ENCODE measurements around the gene KIF4B. TPM values are rescaled to one million over a fixed set of nuclear protein-coding genes. Genes with fewer than 3 reads are reported as not detected.

The KIF4B gene
- total RNA-seq, 1 experiment from 2014 or later = 0.12 TPM

DNA sequence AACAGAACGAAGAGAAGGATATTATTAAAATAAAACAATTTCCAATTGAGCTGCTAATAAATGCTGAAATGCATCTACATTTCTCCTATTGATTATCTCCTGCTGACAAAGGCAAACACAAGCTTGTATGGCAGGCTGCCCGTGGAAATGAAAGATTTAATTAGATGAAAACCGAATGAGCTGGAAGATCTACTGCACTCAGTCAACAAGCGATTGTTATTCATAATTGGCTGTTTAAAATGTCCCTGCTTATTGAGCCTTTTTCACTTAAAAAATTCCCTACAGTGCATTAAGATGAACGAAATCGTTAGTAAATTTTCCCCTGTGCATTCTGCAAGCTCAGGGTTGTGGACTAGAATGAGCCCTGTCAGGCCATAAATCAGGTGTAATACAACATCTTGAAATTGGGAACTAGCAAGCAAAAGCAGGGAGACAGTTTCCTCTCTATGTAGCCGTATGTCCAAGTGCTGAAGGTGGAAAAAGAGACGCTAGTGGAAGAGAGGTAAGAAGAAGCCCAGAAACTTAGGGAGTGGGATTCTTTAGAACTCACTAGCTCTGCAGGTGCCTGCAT, 28.5 kb upstream of the KIF4B start (continued):
- TF ChIP-seq, protein P1, sequence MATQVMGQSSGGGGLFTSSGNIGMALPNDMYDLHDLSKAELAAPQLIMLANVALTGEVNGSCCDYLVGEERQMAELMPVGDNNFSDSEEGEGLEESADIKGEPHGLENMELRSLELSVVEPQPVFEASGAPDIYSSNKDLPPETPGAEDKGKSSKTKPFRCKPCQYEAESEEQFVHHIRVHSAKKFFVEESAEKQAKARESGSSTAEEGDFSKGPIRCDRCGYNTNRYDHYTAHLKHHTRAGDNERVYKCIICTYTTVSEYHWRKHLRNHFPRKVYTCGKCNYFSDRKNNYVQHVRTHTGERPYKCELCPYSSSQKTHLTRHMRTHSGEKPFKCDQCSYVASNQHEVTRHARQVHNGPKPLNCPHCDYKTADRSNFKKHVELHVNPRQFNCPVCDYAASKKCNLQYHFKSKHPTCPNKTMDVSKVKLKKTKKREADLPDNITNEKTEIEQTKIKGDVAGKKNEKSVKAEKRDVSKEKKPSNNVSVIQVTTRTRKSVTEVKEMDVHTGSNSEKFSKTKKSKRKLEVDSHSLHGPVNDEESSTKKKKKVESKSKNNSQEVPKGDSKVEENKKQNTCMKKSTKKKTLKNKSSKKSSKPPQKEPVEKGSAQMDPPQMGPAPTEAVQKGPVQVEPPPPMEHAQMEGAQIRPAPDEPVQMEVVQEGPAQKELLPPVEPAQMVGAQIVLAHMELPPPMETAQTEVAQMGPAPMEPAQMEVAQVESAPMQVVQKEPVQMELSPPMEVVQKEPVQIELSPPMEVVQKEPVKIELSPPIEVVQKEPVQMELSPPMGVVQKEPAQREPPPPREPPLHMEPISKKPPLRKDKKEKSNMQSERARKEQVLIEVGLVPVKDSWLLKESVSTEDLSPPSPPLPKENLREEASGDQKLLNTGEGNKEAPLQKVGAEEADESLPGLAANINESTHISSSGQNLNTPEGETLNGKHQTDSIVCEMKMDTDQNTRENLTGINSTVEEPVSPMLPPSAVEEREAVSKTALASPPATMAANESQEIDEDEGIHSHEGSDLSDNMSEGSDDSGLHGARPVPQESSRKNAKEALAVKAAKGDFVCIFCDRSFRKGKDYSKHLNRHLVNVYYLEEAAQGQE (IDR thresholded peaks at IDR 0.05; ENCODE audit: low read depth) = no peak
- no peak for TF ChIP-seq ZNF274 (IDR thresholded peaks at IDR 0.05; ENCODE audit: low read depth, low read length)
- no peak for TF ChIP-seq ZFX (IDR thresholded peaks at IDR 0.05)
- no peak for TF ChIP-seq SIN3A (IDR thresholded peaks at IDR 0.05; ENCODE audit: low read depth)
- no peak for TF ChIP-seq POLR2AphosphoS5 (IDR thresholded peaks at IDR 0.05; ENCODE audit: low read depth, low read length)
- TF ChIP-seq POLR2A (IDR thresholded peaks at IDR 0.05; ENCODE audit: borderline replicate concordance, extremely low read depth, insufficient read depth, insufficient read length) = no peak
- no peak for TF ChIP-seq TCF7L2 (IDR thresholded peaks at IDR 0.05; ENCODE audit: borderline replicate concordance, extremely low read depth, insufficient read depth, insufficient read length)
- TF ChIP-seq, protein P2, sequence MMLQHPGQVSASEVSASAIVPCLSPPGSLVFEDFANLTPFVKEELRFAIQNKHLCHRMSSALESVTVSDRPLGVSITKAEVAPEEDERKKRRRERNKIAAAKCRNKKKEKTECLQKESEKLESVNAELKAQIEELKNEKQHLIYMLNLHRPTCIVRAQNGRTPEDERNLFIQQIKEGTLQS (IDR thresholded peaks at IDR 0.05) = no peak
- no peak for TF ChIP-seq EGR1 (IDR thresholded peaks at IDR 0.05; ENCODE audit: low read depth)
- no peak for TF ChIP-seq RAD21 (IDR thresholded peaks at IDR 0.05; ENCODE audit: low read depth)
- no peak for TF ChIP-seq CBX3 (IDR thresholded peaks at IDR 0.05; ENCODE audit: low read depth)
- no peak for TF ChIP-seq SP1 (IDR thresholded peaks at IDR 0.05; ENCODE audit: low read depth)
- no peak for TF ChIP-seq FOSL1 (IDR thresholded peaks at IDR 0.05; ENCODE audit: low read depth)

DNA sequence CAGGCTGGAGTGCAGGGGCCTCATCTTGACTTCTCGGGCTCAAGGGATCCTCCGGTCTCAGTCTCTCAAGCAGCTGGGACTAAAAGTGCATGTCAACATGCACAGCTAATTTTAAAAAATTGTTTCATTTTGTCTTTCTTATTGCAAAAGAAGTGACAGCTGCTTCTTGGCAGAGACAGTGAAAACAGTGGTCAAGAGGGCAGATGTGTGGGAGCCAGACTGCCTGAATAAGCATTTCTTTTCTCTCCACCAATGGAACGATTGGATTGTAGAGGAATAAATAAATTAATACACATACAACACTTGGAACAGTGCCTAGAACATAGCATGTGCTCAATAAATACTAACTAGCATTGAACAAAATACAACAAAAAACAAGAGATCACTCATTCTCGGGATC, 27.4 kb upstream of the KIF4B start:
- BruUV-seq (replicated peaks) = no TSS peak

More for the DNA sequence above, 27.4 kb upstream of the KIF4B start:
- intact Hi-C loops (cut with micrococcal nuclease) = no loop called here
- Histone ChIP-seq H3K79me2 (ENCODE audit: insufficient read depth, low read length) (no peaks in the 10 kb centered on the region), H3K4me3 (replicated peaks in 1 of 2; ENCODE audit: low read depth in 1 of 2, low read length in 2 of 2) (no peak overlapping the region), H3K9ac (ENCODE audit: low read length) (no peak overlapping the region), H3K36me3 (ENCODE audit: control insufficient read depth in 1 of 2, insufficient read depth in 2 of 2, low read length in 2 of 2) (no peaks in the 10 kb centered on the region), H3K4me1 (ENCODE audit: control insufficient read depth in 1 of 2, insufficient read depth in 2 of 2, low read length in 2 of 2) (no peaks in the 10 kb centered on the region), H4K20me1 (ENCODE audit: insufficient read depth) (no peaks in the 10 kb centered on the region), H3K4me2 (ENCODE audit: low read length) (no peak overlapping the region), H2AFZ (ENCODE audit: low read depth, low read length, poor library complexity, severe bottlenecking) (no peak overlapping the region), H3K27me3 (ENCODE audit: insufficient read depth, low read length) (peaks cover 6% of the 10 kb centered on the region; the same call in 1 of the 2 replicates), H3K9me3 (ENCODE audit: control insufficient read depth in 1 of 2, insufficient read depth in 1 of 2, low read depth in 1 of 2, low read length in 2 of 2) (no peaks in the 10 kb centered on the region), H3K9me2 (ENCODE audit: insufficient read depth) (no peaks in the 10 kb centered on the region), H3K27ac (ENCODE audit: low read depth, low read length) (no peak overlapping the region)
- TF ChIP-seq EZH2 (IDR thresholded peaks at IDR 0.05) (no peak), ELF1 (IDR thresholded peaks at IDR 0.05; ENCODE audit: borderline replicate concordance, low read depth) (no peak), FOSL1 (IDR thresholded peaks at IDR 0.05; ENCODE audit: low read depth) (no peak), EZH2phosphoT487 (IDR thresholded peaks at IDR 0.05; ENCODE audit: borderline replicate concordance) (no peak), CBX3 (IDR thresholded peaks at IDR 0.05; ENCODE audit: low read depth) (no peak), SRF (IDR thresholded peaks at IDR 0.05; ENCODE audit: low read depth) (no peak), ZFX (IDR thresholded peaks at IDR 0.05) (no peak), JUND (IDR thresholded peaks at IDR 0.05) (no peak), CEBPB (IDR thresholded peaks at IDR 0.05; ENCODE audit: low read depth) (no peak)
- TF ChIP-seq, protein P2 (IDR thresholded peaks at IDR 0.05) = no peak
- TF ChIP-seq, protein P3, sequence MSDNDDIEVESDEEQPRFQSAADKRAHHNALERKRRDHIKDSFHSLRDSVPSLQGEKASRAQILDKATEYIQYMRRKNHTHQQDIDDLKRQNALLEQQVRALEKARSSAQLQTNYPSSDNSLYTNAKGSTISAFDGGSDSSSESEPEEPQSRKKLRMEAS (IDR thresholded peaks at IDR 0.05) = no peak
- ChIA-PET POLR2A (no interaction called here), RAD21 (ENCODE audit: low non-redundant PET in 1 of 2, low total read pairs in 2 of 2, uncharacterized antibody in 2 of 2, unreplicated experiment in 2 of 2) (no interaction called here), CTCF (no interaction called here)
- DNase-seq (ENCODE audit: low read depth, low spot score) = no peak
- no peak for ATAC-seq
